ENCODE measurements around the gene KDM4B. TPM values are rescaled to one million over a fixed set of nuclear protein-coding genes. Genes with fewer than 3 reads are reported as not detected.

Gene KDM4B
- total and polyA plus RNA-seq, 2 of the 8 experiments (the other 6 are each of a cell fraction or from before 2014, with no cell fraction given) = 12.0 to 31.9 TPM

GRCh38 chr19:5070930-5071329, 102.0 kb downstream of the KDM4B start:
- Histone ChIP-seq H2AFZ (ENCODE audit: low read length) (no peak overlapping the region), H2BK20ac (ENCODE audit: low read length) (no peak overlapping the region), H3K79me1 (ENCODE audit: low read depth, low read length) (no peaks in the 10 kb centered on the region; the same call in 1 of the 2 replicates), H3K23ac (ENCODE audit: insufficient read length) (no peak overlapping the region), H3K4me3 (ENCODE audit: extremely low read depth in 1 of 4, insufficient read depth in 2 of 4, low read depth in 3 of 4, low read length in 4 of 4) (no peak overlapping the region), H3K4me1 (replicated peaks in 1 of 4; ENCODE audit: control insufficient read depth in 3 of 4, insufficient read depth in 4 of 4, low read length in 3 of 4) (peaks cover 7 to 19% (median 13%) of the 10 kb centered on the region in 4 experiments; a peak in 6 of 7 replicates), H3K4ac (replicated peaks; ENCODE audit: insufficient read length, low read depth, low read length) (no peak overlapping the region), H3K36me3 (ENCODE audit: control insufficient read depth in 2 of 4, insufficient read depth in 4 of 4, low read length in 3 of 4) (peaks cover 0 to 2% (median 0%) of the 10 kb centered on the region in 4 experiments; a peak in 2 of 8 replicates), H3K56ac (replicated peaks; ENCODE audit: insufficient read length, low read depth, low read length) (no peak overlapping the region), H3K27ac (ENCODE audit: low read depth, low read length) (no peak overlapping the region), H3K18ac (ENCODE audit: extremely low read depth, low read length) (no peak overlapping the region), H3K79me2 (ENCODE audit: control insufficient read depth in 1 of 2, insufficient read depth in 2 of 2, low read length in 2 of 2) (no peaks in the 10 kb centered on the region), H4K5ac (ENCODE audit: insufficient read length, low read depth, low read length) (no peak overlapping the region), H3K14ac (ENCODE audit: insufficient read length) (no peak overlapping the region), H2BK120ac (replicated peaks; ENCODE audit: low read depth, low read length) (no peak overlapping the region), H4K91ac (replicated peaks; ENCODE audit: insufficient read length, low read length) (peak overlapping the region; percentile 53), H2BK15ac (ENCODE audit: low read length) (no peak overlapping the region), H3K4me2 (ENCODE audit: insufficient read depth in 1 of 2, low read depth in 2 of 2, low read length in 2 of 2) (no peak overlapping the region), H4K8ac (ENCODE audit: extremely low read depth, insufficient read depth, low read length) (no peak overlapping the region), H3K9me3 (ENCODE audit: insufficient read depth in 2 of 2, low read depth in 1 of 2, low read length in 1 of 2) (no peaks in the 10 kb centered on the region), H2AK5ac (ENCODE audit: low read depth, low read length) (no peak overlapping the region), H2BK5ac (ENCODE audit: low read depth, low read length) (no peak overlapping the region), H3K27me3 (replicated peaks in 1 of 4; ENCODE audit: control insufficient read depth in 3 of 4, extremely low read depth in 1 of 4, insufficient read depth in 3 of 4, low read length in 3 of 4) (no peaks in the 10 kb centered on the region), H3K9ac (replicated peaks in 1 of 4; ENCODE audit: extremely low read depth in 1 of 4, low read depth in 3 of 4, low read length in 3 of 4) (no peak overlapping the region), H2BK12ac (ENCODE audit: low read depth, low read length) (0 out of 2 replicates have a peak overlapping the region, but pooled peaks have one; percentile 17), H4K20me1 (replicated peaks in 1 of 2; ENCODE audit: control insufficient read depth in 1 of 2, insufficient read depth in 2 of 2, low read length in 2 of 2) (peaks cover 2 to 6% of the 10 kb centered on the region in 2 experiments), H3K23me2 (ENCODE audit: low read depth, low read length) (no peaks in the 10 kb centered on the region)
- ChIA-PET CTCF (ENCODE audit: partially characterized antibody) (interaction anchor here (1.7 to 7.2 kb wide), 3 partner anchors 15 to 76 kb away, joined by 5 to 62 read pairs (median 5); no protein-coding TSS in a partner anchor), POLR2A (ENCODE audit: partially characterized antibody) (no interaction called here)
- WGBS, 2 experiments (ENCODE audit: extremely low coverage in 1 of 2, insufficient coverage in 1 of 2, insufficient read length in 1 of 2, insufficient replicate concordance in 2 of 2, low coverage in 1 of 2, low lambda C conversion rate in 2 of 2, missing lambda C conversion rate in 1 of 2) = 92% methylated on average over 19 of the region's 19 CpGs; no CpG with 5 or more reads in 1 of the 2 experiments
- FAIRE-seq (no peak), DNase-seq (ENCODE audit: low read depth in 1 of 2, low spot score in 2 of 2) (no peak)
- TF ChIP-seq BACH1 (IDR thresholded peaks at IDR 0.05; ENCODE audit: low read length) (no peak), CTCF (IDR thresholded peaks at IDR 0.05; ENCODE audit: control extremely low read depth in 1 of 3, insufficient read depth in 1 of 3, low read depth in 1 of 3, low read length in 3 of 3) (no peak), TBP (IDR thresholded peaks at IDR 0.05; ENCODE audit: low read depth, low read length) (no peak), FOSL1 (IDR thresholded peaks at IDR 0.05; ENCODE audit: insufficient read depth, low read depth, low read length) (no peak), KDM4A (IDR thresholded peaks at IDR 0.05; ENCODE audit: low read depth, low read length, severe bottlenecking) (no peak), SIX5 (IDR thresholded peaks at IDR 0.05; ENCODE audit: low read depth, low read length) (no peak), CREB1 (IDR thresholded peaks at IDR 0.05) (no peak), SIRT6 (IDR thresholded peaks at IDR 0.05; ENCODE audit: low read length) (no peak), PHF8 (conservative IDR thresholded peaks at IDR 0.05; ENCODE audit: low read depth, low read length) (no peak), EZH2 (IDR thresholded peaks at IDR 0.05; ENCODE audit: low read depth, low read length, severe bottlenecking) (no peak)
- TF ChIP-seq, protein P1, sequence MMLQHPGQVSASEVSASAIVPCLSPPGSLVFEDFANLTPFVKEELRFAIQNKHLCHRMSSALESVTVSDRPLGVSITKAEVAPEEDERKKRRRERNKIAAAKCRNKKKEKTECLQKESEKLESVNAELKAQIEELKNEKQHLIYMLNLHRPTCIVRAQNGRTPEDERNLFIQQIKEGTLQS (IDR thresholded peaks at IDR 0.05; ENCODE audit: insufficient read depth, low read depth, low read length) = no peak
